HG02763 (cell line): ENCODE data around the gene TNKS1BP1.
"Not testable (repeated sequence)": the region's sequence is repeated elsewhere in the genome, so short reads cannot be mapped to it uniquely, and the experiment has no call there.

Experiments
- ATAC-seq: cut with Tn5 transposase; IDR thresholded peaks from one replicate; pipeline ENCODE4 v1.9.1; 2021; ENCODE audit warnings: mild to moderate bottlenecking, moderate library complexity; ENCODE audit not compliant: unreplicated experiment

The TNKS1BP1 gene

GRCh38 chr11:57294225-57295131, 30.3 kb downstream of the TNKS1BP1 start:
- ATAC-seq = no peak

- no peak for ATAC-seq
Measured at GRCh38 chr11:57290288-57290687, 34.5 kb downstream of the TNKS1BP1 start.

GRCh38 chr11:57288771-57289579, 35.8 kb downstream of the TNKS1BP1 start:
- ATAC-seq = no peak

- no peak for ATAC-seq
Measured at GRCh38 chr11:57287884-57288283, 36.9 kb downstream of the TNKS1BP1 start.

- no peak for ATAC-seq
Measured at GRCh38 chr11:57283231-57283990, 41.3 kb downstream of the TNKS1BP1 start.

GRCh38 chr11:57281546-57281945, 43.2 kb downstream of the TNKS1BP1 start:
- ATAC-seq = not testable (repeated sequence)

- ATAC-seq = no peak
Measured at GRCh38 chr11:57279116-57279515, 45.6 kb downstream of the TNKS1BP1 start.

GRCh38 chr11:57278721-57279095, 46.0 kb downstream of the TNKS1BP1 start:
- no peak for ATAC-seq

GRCh38 chr11:57277845-57278720, 46.7 kb downstream of the TNKS1BP1 start:
- ATAC-seq = no peak

GRCh38 chr11:57276971-57277675, 47.6 kb downstream of the TNKS1BP1 start:
- ATAC-seq = no peak

- ATAC-seq = no peak
Measured at GRCh38 chr11:57276169-57276970, 48.4 kb downstream of the TNKS1BP1 start.

- no peak for ATAC-seq
Measured at GRCh38 chr11:57275582-57275981, 49.2 kb downstream of the TNKS1BP1 start.

- no peak for ATAC-seq
Measured at GRCh38 chr11:57274904-57275498, 49.8 kb downstream of the TNKS1BP1 start.

- no peak for ATAC-seq
Measured at GRCh38 chr11:57273448-57274058, 51.2 kb downstream of the TNKS1BP1 start.

- ATAC-seq = no peak
Measured at GRCh38 chr11:57269571-57270021, 55.2 kb downstream of the TNKS1BP1 start.

GRCh38 chr11:57266157-57266556, 58.6 kb downstream of the TNKS1BP1 start:
- ATAC-seq = no peak

- no peak for ATAC-seq
Measured at GRCh38 chr11:57263351-57263750, 61.4 kb downstream of the TNKS1BP1 start.

- no peak for ATAC-seq
Measured at GRCh38 chr11:57262157-57262556, 62.6 kb downstream of the TNKS1BP1 start.
